NB4 (cell line): ENCODE measurements around the gene CXCR4.
A peak's percentile ranks its signal among the peaks of the same experiment; 100 is the strongest.

Experiments
- DNase-seq: peaks from one replicate; pipeline ENCODE4 v3.0.0; 2010; ENCODE audit warnings: low read depth
- H3K4me3 ChIP-seq: one replicate; pipeline ENCODE4 v1.5.1; 2011; ENCODE audit warnings: mild to moderate bottlenecking, low read depth, low read length, moderate library complexity
- CTCF ChIP-seq: IDR thresholded peaks from one replicate; pipeline ENCODE4 v1.5.1; 2012; ENCODE audit warnings: low read depth, low read length
- MAX ChIP-seq: IDR thresholded peaks from 2 replicates; pipeline ENCODE4 v1.6.1; 2011; ENCODE audit warnings: low read depth, low read length
- MYC ChIP-seq: IDR thresholded peaks from 2 replicates; pipeline ENCODE4 v1.6.1; 2011; ENCODE audit warnings: low read depth, low read length
- POLR2A ChIP-seq: IDR thresholded peaks from 2 replicates; pipeline ENCODE4 v1.6.1; 2011; ENCODE audit warnings: mild to moderate bottlenecking; ENCODE audit not compliant: insufficient read length; ENCODE audit errors: extremely low read depth

CXCR4 gene

GRCh38 chr2:136136931-136137330, 19.0 kb upstream of the CXCR4 start:
- DNase-seq: no peak
- TF ChIP-seq MYC (no peak), CTCF (no peak), MAX (no peak), POLR2A (no peak)
- no peak overlapping the region for H3K4me3 ChIP-seq

GRCh38 chr2:136135921-136136906, 18.3 kb upstream of the CXCR4 start:
- H3K4me3 ChIP-seq: peak overlapping the region; percentile 30
- peak; percentile 97 for DNase-seq
- no peak for TF ChIP-seq POLR2A
- TF ChIP-seq MAX: 0 out of 2 replicates have a peak, but pooled peaks have one; percentile 7

- no peak for DNase-seq
- TF ChIP-seq POLR2A (no peak), CTCF (no peak), MAX (no peak), MYC (no peak)
- peak overlapping the region; percentile 30 for H3K4me3 ChIP-seq
Measured at GRCh38 chr2:136135462-136135861, 17.5 kb upstream of the CXCR4 start.

- DNase-seq: peak; percentile 65
- H3K4me3 ChIP-seq: no peak overlapping the region
- no peak for TF ChIP-seq MYC
- no peak for TF ChIP-seq POLR2A
- TF ChIP-seq MAX: no peak
- TF ChIP-seq CTCF: no peak
Measured at GRCh38 chr2:136134126-136134525, 16.2 kb upstream of the CXCR4 start.

GRCh38 chr2:136133586-136133985, 15.6 kb upstream of the CXCR4 start:
- DNase-seq: no peak
- H3K4me3 ChIP-seq: no peak overlapping the region
- TF ChIP-seq MYC (no peak), CTCF (no peak), MAX (no peak), POLR2A (no peak)

GRCh38 chr2:136133176-136133575, 15.2 kb upstream of the CXCR4 start:
- TF ChIP-seq MYC (no peak), MAX (no peak), CTCF (no peak), POLR2A (no peak)
- no peak for DNase-seq
- H3K4me3 ChIP-seq: no peak overlapping the region
